ENCODE results near the gene LCK.

Gene LCK

DNA sequence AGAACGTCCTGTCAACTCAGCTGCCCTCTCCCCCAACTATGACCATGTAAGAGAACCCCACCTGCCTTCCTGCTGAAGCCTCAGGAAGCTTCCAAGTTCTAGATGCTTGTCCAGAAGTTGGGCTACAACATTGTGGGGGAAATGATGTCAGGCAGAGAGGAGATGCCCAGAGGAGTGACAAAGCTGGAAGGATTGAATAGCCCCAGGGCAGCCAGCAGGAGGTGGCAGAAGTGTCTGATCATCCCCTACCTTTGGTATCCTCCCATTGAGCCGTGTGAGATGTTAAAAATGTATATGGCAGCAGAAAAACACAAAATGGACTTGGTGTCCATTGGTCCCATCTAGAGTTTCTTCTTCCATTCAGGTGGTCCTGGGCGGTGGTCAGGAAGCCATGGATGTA lies 22.3 kb upstream of the LCK start:
- Mint-ChIP-seq H3K27me3 (no peaks in the 10 kb centered on the region), H3K4me3 (no peak overlapping the region), H3K9me3 (no peaks in the 10 kb centered on the region), H3K27ac (no peak overlapping the region), H3K4me1 (peaks cover 12% of the 10 kb centered on the region)
- ATAC-seq = no peak
- no peak for DNase-seq

DNA sequence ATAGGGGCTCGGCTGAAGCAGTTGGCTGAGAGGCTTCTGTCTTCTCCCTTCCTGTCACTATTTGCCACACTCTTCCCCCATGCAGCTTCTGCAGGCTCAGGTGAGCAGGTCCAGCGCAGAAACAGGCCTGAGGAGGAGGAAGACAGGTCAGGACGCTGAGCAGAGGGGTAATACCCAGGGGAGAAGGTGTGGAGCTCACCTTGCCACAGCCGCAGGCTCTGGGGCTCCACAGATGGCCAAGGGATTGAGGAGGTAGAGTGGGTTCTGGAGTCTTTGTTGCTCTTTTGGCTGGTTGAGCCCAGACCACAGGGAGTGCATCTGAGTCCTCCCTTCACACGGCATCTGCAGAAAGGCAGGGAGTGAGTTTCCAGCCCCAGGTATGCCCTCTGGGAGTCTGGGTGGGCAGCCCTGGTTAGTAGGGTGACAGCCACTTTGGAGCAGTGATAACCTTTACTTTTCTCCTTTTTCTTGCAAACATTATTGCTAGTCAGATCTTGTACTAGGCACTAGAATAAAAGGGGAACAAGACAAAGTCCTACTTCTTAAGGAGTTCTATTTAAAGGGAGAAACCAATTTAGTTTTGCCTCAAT lies 19.1 kb upstream of the LCK start:
- ATAC-seq (no peak), DNase-seq (no peak)
- H3K4me3 Mint-ChIP-seq = no peak overlapping the region
- peak overlapping the region in 1 of 2 donors; percentile 69 for H3K27ac Mint-ChIP-seq
- no peaks in the 10 kb centered on the region for H3K27me3 Mint-ChIP-seq
- no peaks in the 10 kb centered on the region for H3K9me3 Mint-ChIP-seq
- no peaks in the 10 kb centered on the region for H3K4me1 Mint-ChIP-seq

DNA sequence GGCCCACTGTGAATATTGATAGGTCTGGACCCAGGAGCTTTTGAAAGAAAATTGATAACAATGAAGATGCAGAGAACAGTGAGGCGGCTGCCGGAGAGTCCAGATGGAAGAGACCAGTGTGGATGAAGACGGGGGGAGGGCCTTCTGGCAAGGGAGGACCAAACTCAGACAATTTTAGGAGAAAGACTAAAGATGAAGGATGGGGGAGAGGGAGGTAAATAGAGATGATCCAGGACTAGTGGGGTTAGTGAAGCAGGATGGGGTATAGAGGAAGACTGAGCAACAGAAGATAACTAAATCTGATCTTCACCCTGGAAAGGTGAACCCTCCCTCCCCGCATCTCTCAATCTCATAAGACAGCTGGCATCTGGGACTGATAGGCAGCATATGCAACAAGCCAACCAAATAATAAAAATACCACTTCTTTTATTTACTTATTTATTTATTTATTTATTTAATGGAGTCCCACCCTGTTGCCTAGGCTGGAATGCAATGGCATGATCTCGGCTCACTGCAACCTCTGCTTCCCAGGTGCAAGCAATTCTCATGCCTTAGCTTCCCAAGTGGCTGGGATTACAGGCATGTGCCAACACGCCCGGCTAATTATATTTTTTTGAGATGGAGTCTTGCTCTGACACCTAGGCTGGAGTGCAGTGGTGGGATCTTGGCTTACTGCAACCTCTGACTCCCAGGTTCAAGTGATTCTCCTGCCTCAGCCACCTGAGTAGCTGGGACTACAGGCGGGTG lies 18.3 kb upstream of the LCK start:
- H3K4me3 Mint-ChIP-seq = no peak overlapping the region
- no peaks in the 10 kb centered on the region for H3K27me3 Mint-ChIP-seq
- no peaks in the 10 kb centered on the region for H3K4me1 Mint-ChIP-seq
- DNase-seq = no peak
- no peaks in the 10 kb centered on the region for H3K9me3 Mint-ChIP-seq
- ATAC-seq = no peak
- peak overlapping the region; percentile 36 to 63 for H3K27ac Mint-ChIP-seq

DNA sequence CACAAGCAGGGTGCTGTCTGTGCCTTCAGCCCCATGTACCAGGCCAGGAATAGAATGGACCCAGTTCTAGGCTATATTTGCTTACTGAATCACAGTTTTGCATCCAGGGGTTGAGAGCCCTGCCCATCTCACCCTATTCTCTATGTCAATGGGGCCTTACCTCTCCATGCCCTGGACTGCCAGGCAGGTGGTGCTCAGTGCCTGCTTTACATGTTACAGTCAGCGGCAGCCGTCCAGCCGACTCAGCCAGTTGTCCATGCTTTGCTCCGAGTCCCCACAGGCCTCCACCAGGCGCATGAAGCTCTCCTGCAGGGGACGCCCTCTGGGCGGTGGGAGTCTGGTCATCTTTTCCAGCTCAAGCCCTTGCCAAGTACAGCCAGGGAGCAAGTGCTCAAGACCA lies 16.3 kb upstream of the LCK start:
- Mint-ChIP-seq H3K27ac (no peak overlapping the region), H3K4me3 (no peak overlapping the region), H3K4me1 (no peaks in the 10 kb centered on the region), H3K9me3 (no peaks in the 10 kb centered on the region), H3K27me3 (no peaks in the 10 kb centered on the region)
- ATAC-seq (peak; percentile 43), DNase-seq (no peak)

DNA sequence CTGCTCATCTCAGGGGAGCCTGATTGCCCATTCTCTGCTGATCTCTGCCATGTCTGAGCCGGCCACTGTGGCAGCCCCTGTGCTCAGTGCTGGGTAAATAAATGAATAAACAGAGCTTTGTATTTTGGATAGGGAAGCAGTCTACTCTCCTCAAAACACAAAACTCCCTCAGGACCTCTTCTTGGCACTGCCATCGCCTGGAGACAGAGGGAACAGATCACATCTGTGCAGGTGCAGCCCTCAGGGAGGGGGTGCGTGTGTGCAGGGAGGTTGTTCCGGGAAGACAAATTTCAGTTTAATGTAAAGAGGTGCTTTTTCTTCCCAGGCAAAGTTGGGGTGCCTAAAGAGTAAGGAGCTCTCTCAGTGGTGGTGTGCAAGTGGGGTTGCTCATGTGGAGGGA lies 11.7 kb upstream of the LCK start:
- H3K4me3 Mint-ChIP-seq = peak overlapping the region; percentile 91 to 94
- DNase-seq (no peak), ATAC-seq (no peak)
- peaks cover 27% of the 10 kb centered on the region for H3K4me1 Mint-ChIP-seq
- H3K27me3 Mint-ChIP-seq = no peaks in the 10 kb centered on the region
- H3K9me3 Mint-ChIP-seq = no peaks in the 10 kb centered on the region
- H3K27ac Mint-ChIP-seq = no peak overlapping the region

DNA sequence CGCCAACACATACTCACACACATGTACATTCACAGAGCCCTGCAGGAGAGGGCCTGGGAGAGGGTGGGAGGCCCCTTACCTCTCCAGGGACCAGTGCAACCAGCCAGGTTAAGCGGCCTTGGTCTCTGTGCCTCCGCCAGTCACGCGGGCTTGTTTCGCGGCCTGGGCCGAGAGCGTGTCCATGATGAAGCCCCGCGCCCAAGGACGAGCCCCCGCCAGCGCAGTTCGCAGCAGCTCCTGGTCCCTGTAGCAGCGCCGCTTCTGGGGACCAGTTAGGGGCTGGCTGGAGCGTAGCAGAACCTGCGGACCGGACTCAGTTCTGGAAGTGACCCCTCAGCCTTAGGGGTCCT lies 11.3 kb upstream of the LCK start:
- Mint-ChIP-seq H3K27ac (peak overlapping the region in 1 of 2 donors; percentile 82), H3K4me3 (peak overlapping the region; percentile 91 to 94), H3K4me1 (peaks cover 27% of the 10 kb centered on the region), H3K9me3 (no peaks in the 10 kb centered on the region), H3K27me3 (no peaks in the 10 kb centered on the region)
- ATAC-seq = no peak
- no peak for DNase-seq

DNA sequence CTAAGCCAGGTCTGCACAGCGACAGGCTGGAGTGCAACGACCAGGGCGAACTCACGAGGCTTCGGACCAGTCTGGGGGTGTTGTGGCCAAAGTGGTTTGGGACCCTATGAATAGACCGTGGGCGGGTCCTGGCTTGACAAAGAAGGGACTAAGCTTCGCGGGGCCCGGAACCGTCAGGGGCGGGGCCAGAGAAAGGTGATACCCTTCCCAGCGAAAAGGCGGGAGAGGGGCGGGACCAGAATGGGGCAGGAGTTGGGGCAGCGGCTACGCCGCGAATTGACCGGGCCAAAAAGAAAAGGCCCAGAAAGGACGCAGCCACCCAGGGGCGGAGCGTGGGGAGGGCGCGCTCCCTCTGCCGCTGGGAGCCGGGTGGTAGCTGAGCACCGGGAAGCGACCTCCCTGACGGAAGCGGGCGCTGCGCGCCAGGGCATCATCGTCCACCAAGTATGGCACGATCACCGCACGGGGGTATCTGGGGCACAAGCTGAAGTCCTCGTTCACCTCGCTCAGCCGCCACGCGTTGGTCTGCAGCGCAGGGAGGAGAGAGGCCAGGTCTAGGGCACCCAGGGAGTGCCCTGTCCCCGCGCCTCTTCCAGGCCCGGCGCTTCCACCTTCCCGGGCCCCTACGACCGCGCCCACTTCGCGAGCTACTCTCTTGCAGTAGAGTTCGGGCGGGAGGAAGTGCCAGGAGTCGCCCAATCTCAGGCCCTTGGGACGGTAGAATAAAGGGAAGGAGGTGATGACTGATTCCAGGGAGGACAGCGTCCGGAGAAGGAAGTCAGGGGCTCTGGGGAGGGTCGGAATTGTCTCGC lies 10.7 kb upstream of the LCK start:
- ATAC-seq = peak; percentile 75

DNA sequence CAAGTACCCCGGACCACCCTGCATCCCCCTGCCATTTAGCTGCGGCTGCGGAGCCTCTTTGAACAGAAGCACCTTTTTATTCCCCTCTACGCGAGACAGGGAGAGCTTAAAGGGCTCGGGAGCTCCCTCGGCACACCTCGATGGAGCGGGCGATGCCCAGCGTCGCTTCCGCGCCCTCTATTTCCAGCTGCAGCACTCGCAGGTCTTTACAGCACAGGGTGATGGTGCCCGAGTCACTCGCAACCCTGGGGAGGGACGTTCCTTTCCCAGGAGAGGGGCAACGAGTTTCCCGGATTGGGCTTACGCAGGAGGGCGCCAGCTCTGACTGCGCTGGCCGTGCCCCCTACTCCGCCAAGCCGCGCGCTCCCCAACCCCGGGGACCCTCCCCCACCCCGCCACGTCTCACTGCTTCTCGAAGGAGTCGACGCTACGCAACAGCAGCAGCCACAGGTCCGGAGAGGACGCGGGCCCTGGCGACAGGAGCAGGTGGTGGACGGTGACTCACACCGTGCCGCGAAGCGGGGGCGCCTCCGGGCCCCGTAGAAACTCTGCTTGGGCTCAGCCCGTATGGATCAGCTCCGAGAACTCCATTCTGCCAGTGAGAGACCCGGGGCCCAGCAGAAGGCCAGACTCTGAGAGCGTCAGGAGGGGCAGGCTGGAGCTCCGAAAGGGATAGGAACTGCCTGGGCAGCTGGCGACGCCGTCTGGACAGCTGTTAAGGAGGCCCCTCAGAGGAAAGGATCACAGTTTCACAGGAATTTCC lies 9.9 kb upstream of the LCK start:
- Mint-ChIP-seq H3K4me3 (peak overlapping the region; percentile 91 to 94), H3K9me3 (no peaks in the 10 kb centered on the region), H3K4me1 (peaks cover 36% of the 10 kb centered on the region), H3K27me3 (no peaks in the 10 kb centered on the region), H3K27ac (peak overlapping the region; percentile 54 to 86)
- peak; percentile 50 to 51 for DNase-seq
- ATAC-seq = peak; percentile 78

More for the DNA sequence above, 10.7 kb upstream of the LCK start:
- Mint-ChIP-seq H3K4me1 (peaks cover 29% of the 10 kb centered on the region), H3K4me3 (peak overlapping the region; percentile 91 to 94), H3K9me3 (no peaks in the 10 kb centered on the region), H3K27ac (peak overlapping the region; percentile 69 to 82), H3K27me3 (no peaks in the 10 kb centered on the region)
- peak in 1 of 2 donors; percentile 63 for DNase-seq

DNA sequence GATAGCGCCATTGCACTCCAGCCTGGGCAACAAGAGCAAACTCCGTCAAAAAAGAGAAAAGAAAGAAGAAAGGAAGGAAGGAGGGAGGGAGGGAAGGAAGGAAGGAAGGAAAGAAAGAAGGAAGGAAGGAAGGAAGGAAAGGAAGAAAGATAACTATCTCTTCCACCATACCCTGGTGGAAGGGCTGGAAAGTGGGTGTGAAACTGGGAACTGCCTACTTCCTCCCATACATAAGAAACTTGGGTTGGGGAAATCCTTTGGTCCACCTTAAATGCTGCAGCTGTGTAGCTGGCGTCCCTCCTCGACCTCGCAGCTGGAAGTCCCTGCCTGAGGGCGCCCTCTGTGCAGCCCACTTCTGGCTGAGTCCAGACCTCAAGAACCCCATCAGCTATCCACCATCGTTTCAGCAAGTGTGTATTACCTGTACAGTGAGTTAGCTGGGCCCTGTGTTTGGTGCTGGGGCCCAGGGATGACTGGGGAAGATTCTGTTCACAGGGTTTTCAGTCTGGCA lies 8.7 kb upstream of the LCK start:
- H3K27me3 Mint-ChIP-seq = no peaks in the 10 kb centered on the region
- H3K4me3 Mint-ChIP-seq = peak overlapping the region; percentile 17 to 46
- no peak overlapping the region for H3K27ac Mint-ChIP-seq
- H3K4me1 Mint-ChIP-seq = peaks cover 42% of the 10 kb centered on the region
- DNase-seq (no peak), ATAC-seq (no peak)
- no peaks in the 10 kb centered on the region for H3K9me3 Mint-ChIP-seq

DNA sequence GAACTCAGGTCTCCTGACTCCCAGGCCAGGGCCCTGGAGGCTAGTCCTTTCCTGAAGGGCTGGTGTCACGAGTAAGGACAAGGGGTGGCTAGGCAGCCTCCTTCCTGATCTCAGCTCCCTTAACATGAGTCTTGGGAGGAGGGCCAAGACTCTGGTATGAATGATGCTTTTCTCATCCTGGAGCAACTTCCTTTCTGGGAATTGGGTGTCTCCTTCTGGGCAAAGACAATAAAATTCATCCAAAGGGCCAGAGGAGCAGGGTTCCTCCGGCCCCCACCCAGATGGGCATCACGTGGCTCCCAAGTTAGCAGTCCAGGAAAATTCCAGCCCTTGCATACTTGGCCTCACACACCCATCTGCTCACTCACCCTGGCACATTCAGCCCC lies 4.2 kb upstream of the LCK start, which contains the start of gene FAM167B:
Gene FAM167B (plus strand): TSS at position 335 of the 386 bp plus-strand sequence. CDS start 200 bp downstream, outside the sequence.
- Mint-ChIP-seq H3K4me1 (peaks cover 65% of the 10 kb centered on the region), H3K27ac (peak within 1 kb of the TSS; percentile 30 to 88), H3K9me3 (no peaks in the 10 kb centered on the region), H3K27me3 (no peaks in the 10 kb centered on the region), H3K4me3 (peak within 1 kb of the TSS; percentile 57 to 98)
- ATAC-seq (no peak), DNase-seq (no peak)

DNA sequence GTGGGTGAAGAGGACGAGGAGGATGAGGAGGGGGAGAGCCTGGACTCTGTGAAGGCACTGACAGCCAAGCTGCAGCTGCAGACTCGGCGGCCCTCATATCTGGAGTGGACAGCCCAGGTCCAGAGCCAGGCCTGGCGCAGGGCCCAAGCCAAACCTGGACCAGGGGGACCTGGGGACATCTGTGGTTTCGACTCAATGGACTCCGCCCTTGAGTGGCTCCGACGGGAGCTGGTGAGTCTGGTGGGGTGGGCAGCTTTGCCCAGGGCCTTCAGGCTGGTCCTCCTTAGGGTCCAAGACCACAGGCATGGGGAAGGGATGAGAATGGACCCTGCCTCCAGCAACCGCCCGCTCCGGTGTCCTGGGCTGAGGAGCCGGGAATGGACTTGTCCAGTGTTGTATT lies 3.6 kb upstream of the LCK start:
- H3K4me1 Mint-ChIP-seq = peaks cover 60% of the 10 kb centered on the region
- DNase-seq (no peak), ATAC-seq (no peak)
- peak overlapping the region in 1 of 2 donors; percentile 98 for H3K4me3 Mint-ChIP-seq
- no peaks in the 10 kb centered on the region for H3K9me3 Mint-ChIP-seq
- peak overlapping the region; percentile 29 to 30 for H3K27ac Mint-ChIP-seq
- H3K27me3 Mint-ChIP-seq = no peaks in the 10 kb centered on the region

DNA sequence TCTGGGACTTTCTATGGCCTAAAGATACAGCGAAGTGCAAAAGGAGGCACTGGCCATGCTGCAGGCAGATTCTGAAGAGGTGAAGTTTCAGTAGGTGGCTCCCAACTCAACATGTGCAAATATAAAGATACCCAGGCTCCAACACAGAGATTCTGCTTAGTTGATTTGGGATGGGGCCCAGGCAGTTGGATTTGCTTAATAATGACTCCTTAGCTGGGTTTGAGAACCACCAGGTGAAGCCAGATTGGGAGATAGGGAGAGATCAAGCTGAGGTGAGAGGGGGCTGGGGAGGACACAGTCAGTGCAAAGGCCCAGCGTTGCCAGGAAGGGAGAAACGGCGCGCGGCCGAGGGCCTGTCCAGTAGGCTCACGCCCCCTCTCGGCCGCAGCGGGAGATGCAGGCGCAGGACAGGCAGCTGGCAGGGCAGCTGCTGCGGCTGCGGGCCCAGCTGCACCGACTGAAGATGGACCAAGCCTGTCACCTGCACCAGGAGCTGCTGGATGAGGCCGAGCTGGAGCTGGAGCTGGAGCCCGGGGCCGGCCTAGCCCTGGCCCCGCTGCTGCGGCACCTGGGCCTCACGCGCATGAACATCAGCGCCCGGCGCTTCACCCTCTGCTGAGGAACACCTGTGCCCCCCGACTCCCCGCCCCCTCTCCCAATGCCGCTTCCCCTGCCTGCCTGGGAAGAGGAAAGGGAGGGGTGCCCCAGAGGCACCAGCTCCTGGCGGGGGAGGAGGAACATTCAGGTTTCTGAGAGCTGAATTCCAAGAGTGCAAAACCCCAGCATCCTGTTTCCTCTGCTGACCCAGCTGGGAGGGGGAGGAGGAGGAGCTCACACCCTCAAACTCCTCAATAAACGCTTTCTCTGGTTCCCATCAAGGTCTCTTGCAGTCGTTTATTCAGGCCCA lies 2.8 kb upstream of the LCK start:
- Mint-ChIP-seq H3K4me3 (peak overlapping the region; percentile 98), H3K4me1 (peaks cover 60% of the 10 kb centered on the region)
- peak; percentile 34 for ATAC-seq

DNA sequence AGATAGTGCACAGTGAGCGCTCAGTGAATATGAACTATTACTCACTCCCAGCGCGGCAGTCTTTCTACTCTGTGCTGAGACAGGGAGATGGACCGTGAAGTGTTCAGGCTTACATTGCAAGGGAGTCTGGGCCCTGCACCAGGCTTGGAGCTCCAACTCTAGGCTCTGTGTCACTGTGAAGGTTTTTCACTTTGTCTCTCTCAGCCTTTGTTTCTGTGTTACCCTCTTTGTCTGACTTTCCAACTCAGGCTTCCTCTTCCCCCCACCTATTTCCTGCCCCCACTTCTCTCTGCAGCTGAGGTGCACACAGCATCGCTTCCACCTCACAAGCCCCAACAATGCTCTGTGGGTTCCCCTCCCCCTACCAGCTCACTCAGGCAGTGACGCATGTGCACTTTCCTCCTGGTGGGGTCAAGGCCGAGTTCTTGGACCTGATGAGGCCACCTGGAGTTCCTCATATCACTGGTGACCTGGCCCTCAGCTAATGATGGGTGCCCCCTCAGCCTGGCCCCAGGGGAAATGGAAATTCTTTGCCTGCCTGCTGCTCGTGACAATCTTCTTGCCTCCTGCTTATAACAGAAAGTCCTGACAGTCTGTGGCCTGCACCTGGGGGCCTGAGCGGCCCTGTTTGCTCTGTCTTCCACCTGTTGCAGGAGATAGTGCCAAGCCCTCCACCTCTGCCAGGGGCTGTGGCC lies 1.1 kb upstream of the LCK start:
- peak; percentile 74 to 87 for DNase-seq
- Mint-ChIP-seq H3K9me3 (no peaks in the 10 kb centered on the region), H3K27ac (peak overlapping the region; percentile 97 to 98), H3K4me1 (peaks cover 72% of the 10 kb centered on the region), H3K4me3 (peak overlapping the region; percentile 98), H3K27me3 (no peaks in the 10 kb centered on the region)
- ATAC-seq = peak; percentile 82

More for the DNA sequence above, 2.8 kb upstream of the LCK start:
- peak; percentile 84 to 86 for DNase-seq
- H3K27me3 Mint-ChIP-seq = no peaks in the 10 kb centered on the region
- H3K27ac Mint-ChIP-seq = peak overlapping the region; percentile 4 to 88
- H3K9me3 Mint-ChIP-seq = no peaks in the 10 kb centered on the region
